Middle frontal gyrus (tissue), 1 donor: Measurements from ENCODE around the gene MIR17HG.
A peak's percentile ranks its signal among the peaks of the same experiment; 100 is the strongest.
"Not testable (repeated sequence)": the region's sequence is repeated elsewhere in the genome, so short reads cannot be mapped to it uniquely, and the experiment has no call there.

Source experiments
- DNase-seq: peaks from one replicate; pipeline ENCODE4 v3.0.0-alpha.2; 2015; ENCODE audit warnings: low spot score; ENCODE audit errors: extremely low spot score

The MIR17HG gene

GRCh38 chr13:91347202-91347995 lies at the start of gene MIR17HG:
TSS of gene MIR17HG (plus strand) at chr13:91347687.
- DNase-seq: peak; percentile 49

GRCh38 chr13:91298060-91298459 lies 49.4 kb upstream of the MIR17HG start:
- DNase-seq: no peak

GRCh38 chr13:91302111-91302510 lies 45.4 kb upstream of the MIR17HG start:
- DNase-seq: no peak

GRCh38 chr13:91303031-91303430 lies 44.5 kb upstream of the MIR17HG start:
- no peak for DNase-seq

GRCh38 chr13:91304741-91305140 lies 42.7 kb upstream of the MIR17HG start:
- no peak for DNase-seq

- no peak for DNase-seq
Observed at GRCh38 chr13:91305652-91306051, 41.8 kb upstream of the MIR17HG start.

- no peak for DNase-seq
Observed at GRCh38 chr13:91307887-91308286, 39.6 kb upstream of the MIR17HG start.

GRCh38 chr13:91308299-91308698 lies 39.2 kb upstream of the MIR17HG start:
- DNase-seq: no peak

- no peak for DNase-seq
Observed at GRCh38 chr13:91311491-91311890, 36.0 kb upstream of the MIR17HG start.

GRCh38 chr13:91312324-91312723 lies 35.2 kb upstream of the MIR17HG start:
- no peak for DNase-seq

GRCh38 chr13:91313103-91313502 lies 34.4 kb upstream of the MIR17HG start:
- DNase-seq: no peak

- no peak for DNase-seq
Observed at GRCh38 chr13:91313581-91313980, 33.9 kb upstream of the MIR17HG start.

- no peak for DNase-seq
Observed at GRCh38 chr13:91314888-91315287, 32.6 kb upstream of the MIR17HG start.

- no peak for DNase-seq
Observed at GRCh38 chr13:91318886-91319285, 28.6 kb upstream of the MIR17HG start.

- DNase-seq: no peak
Observed at GRCh38 chr13:91319996-91320395, 27.5 kb upstream of the MIR17HG start.

GRCh38 chr13:91320990-91321389 lies 26.5 kb upstream of the MIR17HG start:
- DNase-seq: not testable (repeated sequence)

GRCh38 chr13:91323349-91323748 lies 24.1 kb upstream of the MIR17HG start:
- DNase-seq: no peak

GRCh38 chr13:91326146-91326545 lies 21.3 kb upstream of the MIR17HG start:
- DNase-seq: no peak

GRCh38 chr13:91328726-91329125 lies 18.8 kb upstream of the MIR17HG start:
- DNase-seq: no peak

- no peak for DNase-seq
Observed at GRCh38 chr13:91329733-91330132, 17.8 kb upstream of the MIR17HG start.

- no peak for DNase-seq
Observed at GRCh38 chr13:91331047-91331915, 16.2 kb upstream of the MIR17HG start.

GRCh38 chr13:91346062-91346461 lies 1.4 kb upstream of the MIR17HG start:
- no peak for DNase-seq

- DNase-seq: no peak
Observed at GRCh38 chr13:91346850-91347201, 661 bp upstream of the MIR17HG start.
